K562 (cell line): ENCODE data around the gene CDC42EP1. TPM values are rescaled to one million over a fixed set of nuclear protein-coding genes. Genes with fewer than 3 reads are reported as not detected.

Experiments used
- CCNT2 ChIP-seq: IDR thresholded peaks from 2 replicates; pipeline ENCODE4 v1.6.1; 2011; ENCODE audit warnings: borderline replicate concordance, low read depth, mild to moderate bottlenecking, moderate library complexity, mixed read lengths, low read length; ENCODE audit not compliant: insufficient read length; ENCODE audit errors: extremely low read depth
- HNRNPL ChIP-seq: fragments of 200-400 bp; formaldehyde crosslinking; IDR thresholded peaks from 2 replicates; pipeline ENCODE4 v1.6.1; 2017; ENCODE audit warnings: low read depth, mild to moderate bottlenecking, low read length
- KAT2B ChIP-seq: IDR thresholded peaks from one replicate; pipeline ENCODE4 v1.6.1; 2012; ENCODE audit warnings: low read depth, mild to moderate bottlenecking, control low read depth, inconsistent platforms, low read length, moderate library complexity
- RBFOX2 ChIP-seq: fragments of 200-400 bp; formaldehyde crosslinking; IDR thresholded peaks from 2 replicates; pipeline ENCODE4 v1.6.1; 2017; ENCODE audit warnings: low read depth, mild to moderate bottlenecking, low read length, moderate library complexity
- SAFB ChIP-seq: fragments of 200-400 bp; formaldehyde crosslinking; IDR thresholded peaks from 2 replicates; pipeline ENCODE4 v1.6.1; 2017; ENCODE audit warnings: low read depth, low read length, borderline replicate concordance
- ZFX ChIP-seq: sonication (generic); formaldehyde crosslinking; IDR thresholded peaks from 2 replicates; pipeline ENCODE4 v1.8.0; 2022; ENCODE audit warnings: mild to moderate bottlenecking, missing genetic modification reagents, moderate library complexity
- ZNF12 ChIP-seq: sonication (generic); formaldehyde crosslinking; IDR thresholded peaks from 2 replicates; pipeline ENCODE4 v1.4.0; 2020; ENCODE audit warnings: mild to moderate bottlenecking, missing genetic modification reagents
- ZNF263 ChIP-seq: sonication (generic); formaldehyde crosslinking; IDR thresholded peaks from 2 replicates; pipeline ENCODE4 v1.8.0; 2022; ENCODE audit warnings: mild to moderate bottlenecking, missing genetic modification reagents, borderline replicate concordance
- polyA plus RNA-seq, 8 experiments: library from polyadenylated mRNA; depleted of rRNA in 4 of 8; stranded (reverse) in 5 of 8; unstranded in 3 of 8; fragments of >200 nt; fragmentation: Nextera tagmentation in 2 of 8; fragmentation: Illumina TruSeq in 1 of 8; extraction: Ambion mirVana in 2 of 8; extraction: Trizol in 1 of 8; gene quantifications; 2 replicates each; pipeline versions ENCODE4 v1.2.1 to v1.2.3, GENCODE V29; 2011 to 2014; ENCODE audit warnings: inconsistent platforms in 1 of 8, missing spikeins in 1 of 8
- total RNA-seq, 7 experiments: library from RNA; depleted of rRNA in 6 of 7; stranded (reverse); fragments of >200 nt in 6 of 7; fragmentation: Illumina TruSeq in 2 of 7; extraction: Trizol in 2 of 7; gene quantifications; 2 replicates each; pipeline versions ENCODE4 v1.2.1 to v1.2.3, GENCODE V29; 2011 to 2021; ENCODE audit warnings: low replicate concordance in 1 of 7
- TF ChIP-seq, protein P1 (sequence below), 2 experiments: fragments of 450-650 bp in 1 of 2; sonication (generic) in 1 of 2; formaldehyde crosslinking in 1 of 2; IDR thresholded peaks; 2 replicates each; pipeline versions ENCODE4 v1.7.1 to v1.9.0; 2016 to 2022; ENCODE audit warnings: inconsistent platforms in 1 of 2, mild to moderate bottlenecking in 1 of 2, missing genetic modification reagents in 1 of 2

The CDC42EP1 gene
- total and polyA plus RNA-seq, 9 of the 15 experiments (the other 6 are each of a cell fraction or from before 2014, with no cell fraction given): 0.67 to 70.2 (median 7.3) TPM

DNA sequence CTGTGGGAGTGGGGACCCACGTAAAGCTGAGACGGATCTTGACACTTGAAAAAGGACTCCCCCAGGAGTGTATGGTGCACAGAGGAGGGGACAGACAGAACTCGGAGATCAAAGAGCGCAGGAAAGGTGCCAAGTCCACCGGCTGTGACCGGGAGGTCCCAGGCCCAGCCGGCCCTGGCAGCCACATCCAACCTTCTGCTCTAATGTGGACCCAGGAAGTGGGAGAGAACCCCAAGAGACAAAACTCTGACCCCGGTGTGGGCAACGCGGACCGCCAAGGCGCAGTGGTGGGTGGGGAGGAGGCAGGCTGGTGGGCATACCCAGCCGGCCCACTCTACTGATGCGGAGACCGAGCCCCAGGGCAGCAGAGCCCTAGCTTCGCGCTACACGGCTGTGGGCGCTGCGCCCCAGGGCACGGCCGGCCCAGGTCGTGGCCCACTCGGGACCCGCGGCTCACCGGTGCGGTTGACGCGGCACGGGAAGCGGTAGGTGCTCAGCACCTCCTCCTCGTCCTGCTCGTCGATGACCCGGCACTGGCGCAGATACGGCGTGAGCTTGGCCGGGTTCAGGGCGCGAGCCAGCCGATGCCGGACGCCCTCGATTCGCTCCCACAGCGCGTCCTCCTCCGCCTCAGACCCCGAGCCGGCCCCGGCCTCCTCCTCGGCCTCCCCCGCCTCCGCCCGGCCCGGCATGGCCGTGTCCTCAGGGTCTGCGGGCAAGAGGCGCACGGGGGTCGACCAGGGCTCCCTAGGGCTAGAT lies 41.6 kb upstream of the CDC42EP1 start (continued):
- TF ChIP-seq, protein P1, sequence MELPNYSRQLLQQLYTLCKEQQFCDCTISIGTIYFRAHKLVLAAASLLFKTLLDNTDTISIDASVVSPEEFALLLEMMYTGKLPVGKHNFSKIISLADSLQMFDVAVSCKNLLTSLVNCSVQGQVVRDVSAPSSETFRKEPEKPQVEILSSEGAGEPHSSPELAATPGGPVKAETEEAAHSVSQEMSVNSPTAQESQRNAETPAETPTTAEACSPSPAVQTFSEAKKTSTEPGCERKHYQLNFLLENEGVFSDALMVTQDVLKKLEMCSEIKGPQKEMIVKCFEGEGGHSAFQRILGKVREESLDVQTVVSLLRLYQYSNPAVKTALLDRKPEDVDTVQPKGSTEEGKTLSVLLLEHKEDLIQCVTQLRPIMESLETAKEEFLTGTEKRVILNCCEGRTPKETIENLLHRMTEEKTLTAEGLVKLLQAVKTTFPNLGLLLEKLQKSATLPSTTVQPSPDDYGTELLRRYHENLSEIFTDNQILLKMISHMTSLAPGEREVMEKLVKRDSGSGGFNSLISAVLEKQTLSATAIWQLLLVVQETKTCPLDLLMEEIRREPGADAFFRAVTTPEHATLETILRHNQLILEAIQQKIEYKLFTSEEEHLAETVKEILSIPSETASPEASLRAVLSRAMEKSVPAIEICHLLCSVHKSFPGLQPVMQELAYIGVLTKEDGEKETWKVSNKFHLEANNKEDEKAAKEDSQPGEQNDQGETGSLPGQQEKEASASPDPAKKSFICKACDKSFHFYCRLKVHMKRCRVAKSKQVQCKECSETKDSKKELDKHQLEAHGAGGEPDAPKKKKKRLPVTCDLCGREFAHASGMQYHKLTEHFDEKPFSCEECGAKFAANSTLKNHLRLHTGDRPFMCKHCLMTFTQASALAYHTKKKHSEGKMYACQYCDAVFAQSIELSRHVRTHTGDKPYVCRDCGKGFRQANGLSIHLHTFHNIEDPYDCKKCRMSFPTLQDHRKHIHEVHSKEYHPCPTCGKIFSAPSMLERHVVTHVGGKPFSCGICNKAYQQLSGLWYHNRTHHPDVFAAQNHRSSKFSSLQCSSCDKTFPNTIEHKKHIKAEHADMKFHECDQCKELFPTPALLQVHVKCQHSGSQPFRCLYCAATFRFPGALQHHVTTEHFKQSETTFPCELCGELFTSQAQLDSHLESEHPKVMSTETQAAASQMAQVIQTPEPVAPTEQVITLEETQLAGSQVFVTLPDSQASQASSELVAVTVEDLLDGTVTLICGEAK (IDR thresholded peaks at IDR 0.05): 0 out of 2 replicates have a peak, but pooled peaks have one; percentile 12
- TF ChIP-seq, protein P1 (CRISPR knock-in tag; IDR thresholded peaks at IDR 0.05): no peak
- TF ChIP-seq CCNT2 (peak; percentile 13), SAFB (0 out of 2 replicates have a peak, but pooled peaks have one; percentile 15), ZFX (CRISPR knock-in tag) (peak; percentile 64; the same call in 1 of the 2 replicates), KAT2B (no peak), RBFOX2 (peak; percentile 44; the same call in 1 of the 2 replicates), HNRNPL (peak; percentile 36; the same call in 1 of the 2 replicates), ZNF12 (0 out of 2 replicates have a peak, but pooled peaks have one; percentile 73), ZNF263 (peak; percentile 55; the same call in 1 of the 2 replicates)
